Keratinocyte (primary cell): ENCODE measurements around the gene KIR2DL1.

Source experiments
- CTCF ChIP-seq, 3 experiments: IDR thresholded peaks in 1 of 3; conservative IDR thresholded peaks in 1 of 3; optimal IDR thresholded peaks in 1 of 3; 2 replicates in 2 of 3; 3 replicates in 1 of 3; pipeline versions ENCODE3 to v1.5.1; 2011; ENCODE audit warnings: low read length in 3 of 3, mild to moderate bottlenecking in 3 of 3, moderate library complexity in 2 of 3, control low read depth in 1 of 3, inconsistent platforms in 1 of 3; ENCODE audit not compliant: insufficient read depth in 2 of 3; ENCODE audit errors: extremely low read depth in 1 of 3
- EZH2 ChIP-seq: IDR thresholded peaks from one replicate; pipeline ENCODE4 v1.6.1; 2012; ENCODE audit warnings: inconsistent platforms, mild to moderate bottlenecking, low read length, moderate library complexity

DNA sequence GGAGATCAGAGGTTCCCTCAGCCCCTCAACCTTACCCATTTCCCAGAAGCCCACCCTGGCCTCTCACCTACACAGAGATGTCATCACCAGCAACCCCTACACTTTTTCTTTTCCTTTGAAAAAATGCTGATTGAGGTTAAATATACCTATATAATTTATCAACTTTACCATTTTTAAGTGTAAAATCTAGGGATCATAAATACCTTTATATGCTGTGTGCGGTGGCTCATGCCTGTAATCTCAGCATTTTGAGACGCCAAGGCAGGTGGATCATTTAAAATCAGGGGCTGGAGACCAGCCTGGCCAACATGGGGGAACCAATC lies 36.9 kb downstream of the KIR2DL1 start:
- no peak for TF ChIP-seq CTCF (optimal IDR thresholded peaks at IDR 0.05 in 1 of 3, IDR thresholded peaks at IDR 0.05 in 1 of 3, conservative IDR thresholded peaks at IDR 0.05 in 1 of 3; ENCODE audit: extremely low read depth in 1 of 3, insufficient read depth in 2 of 3, low read length in 3 of 3)
- TF ChIP-seq EZH2 = no peak
